Measurements from ENCODE around the gene TMEM273.

The TMEM273 gene

DNA sequence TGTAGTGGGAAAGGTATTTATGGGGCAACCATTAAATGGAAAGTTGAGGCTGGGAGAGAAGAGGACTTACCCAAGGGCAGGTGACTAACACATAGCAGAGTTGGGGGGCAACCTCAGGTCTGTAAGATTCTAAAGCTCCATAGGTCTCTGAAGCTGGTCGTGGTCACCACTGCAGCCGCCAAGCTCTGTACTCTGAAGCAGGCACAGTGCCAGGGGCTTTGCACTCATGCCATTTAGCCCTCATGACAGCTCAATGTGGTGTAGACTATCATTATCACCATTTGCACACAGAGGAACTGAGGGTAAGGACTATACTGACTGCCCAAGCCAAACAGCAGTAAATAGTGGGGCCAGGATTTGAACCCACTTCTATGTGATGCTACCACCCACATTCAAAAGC is 32.5 kb upstream of the TMEM273 start:
- Histone ChIP-seq H3K27ac (ENCODE audit: low read depth, low read length) (no peak overlapping the region), H3K36me3 (ENCODE audit: insufficient read depth, low read length) (no peaks in the 10 kb centered on the region), H3K4me3 (ENCODE audit: low read length) (no peak overlapping the region), H3K9me3 (ENCODE audit: insufficient read depth, low read depth, low read length) (no peaks in the 10 kb centered on the region), H3K27me3 (ENCODE audit: insufficient read depth, low read length) (no peaks in the 10 kb centered on the region), H3K9ac (ENCODE audit: low read depth, low read length) (no peak overlapping the region), H3K4me1 (ENCODE audit: insufficient read depth, low read length) (no peaks in the 10 kb centered on the region)
- 97% methylated on average over 2 of the region's 2 CpGs for WGBS

DNA sequence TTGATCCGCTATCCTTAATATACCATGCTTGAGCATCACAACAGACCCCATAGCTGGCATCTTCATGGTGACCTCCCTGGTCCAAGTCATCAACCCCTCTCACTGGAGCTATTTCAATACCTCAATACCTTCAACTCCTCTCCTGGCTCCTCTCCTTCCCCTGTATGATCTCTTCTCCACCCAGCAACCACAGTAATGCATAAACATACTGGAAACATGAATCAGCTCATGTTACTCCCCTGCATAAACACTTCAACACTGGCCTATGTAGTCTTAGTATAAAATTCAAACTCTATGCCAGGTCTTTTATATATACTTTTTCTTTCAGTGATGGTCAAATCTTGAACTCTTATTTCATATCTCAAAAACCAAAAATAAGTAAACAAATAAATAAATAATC is 31.8 kb upstream of the TMEM273 start:
- Histone ChIP-seq H3K27ac (ENCODE audit: low read depth, low read length) (no peak overlapping the region), H3K9me3 (ENCODE audit: insufficient read depth, low read depth, low read length) (no peaks in the 10 kb centered on the region), H3K36me3 (ENCODE audit: insufficient read depth, low read length) (no peaks in the 10 kb centered on the region), H3K4me1 (ENCODE audit: insufficient read depth, low read length) (no peaks in the 10 kb centered on the region), H3K9ac (ENCODE audit: low read depth, low read length) (no peak overlapping the region), H3K27me3 (ENCODE audit: insufficient read depth, low read length) (no peaks in the 10 kb centered on the region), H3K4me3 (ENCODE audit: low read length) (no peak overlapping the region)
- WGBS, result 94% methylated on average over 1 of the region's 1 CpG

DNA sequence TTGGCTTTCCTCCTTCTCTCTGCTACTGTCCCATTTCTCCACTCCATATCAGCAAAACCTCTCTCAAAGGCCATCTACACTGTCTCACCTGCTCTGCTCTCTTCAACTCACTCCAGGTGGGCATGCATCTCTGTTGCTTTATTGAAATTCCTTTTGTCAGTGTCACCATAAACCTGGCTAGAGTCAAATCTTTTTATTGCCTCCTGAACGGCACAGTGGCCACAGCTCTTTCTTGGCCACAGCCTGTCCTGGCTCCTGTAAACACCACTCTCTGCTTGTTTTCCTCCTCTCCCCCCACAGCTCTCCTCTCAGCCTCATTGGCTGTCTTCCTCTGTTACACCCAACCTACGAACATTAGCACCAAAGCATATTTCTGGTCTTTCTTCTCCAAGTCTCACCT is 31.1 kb upstream of the TMEM273 start:
- Histone ChIP-seq H3K36me3 (ENCODE audit: insufficient read depth, low read length) (no peaks in the 10 kb centered on the region), H3K4me3 (ENCODE audit: low read length) (no peak overlapping the region), H3K27ac (ENCODE audit: low read depth, low read length) (no peak overlapping the region), H3K9me3 (ENCODE audit: insufficient read depth, low read depth, low read length) (no peaks in the 10 kb centered on the region), H3K4me1 (ENCODE audit: insufficient read depth, low read length) (no peaks in the 10 kb centered on the region), H3K9ac (ENCODE audit: low read depth, low read length) (no peak overlapping the region), H3K27me3 (ENCODE audit: insufficient read depth, low read length) (no peaks in the 10 kb centered on the region)
- 82% methylated on average over 2 of the region's 2 CpGs for WGBS

DNA sequence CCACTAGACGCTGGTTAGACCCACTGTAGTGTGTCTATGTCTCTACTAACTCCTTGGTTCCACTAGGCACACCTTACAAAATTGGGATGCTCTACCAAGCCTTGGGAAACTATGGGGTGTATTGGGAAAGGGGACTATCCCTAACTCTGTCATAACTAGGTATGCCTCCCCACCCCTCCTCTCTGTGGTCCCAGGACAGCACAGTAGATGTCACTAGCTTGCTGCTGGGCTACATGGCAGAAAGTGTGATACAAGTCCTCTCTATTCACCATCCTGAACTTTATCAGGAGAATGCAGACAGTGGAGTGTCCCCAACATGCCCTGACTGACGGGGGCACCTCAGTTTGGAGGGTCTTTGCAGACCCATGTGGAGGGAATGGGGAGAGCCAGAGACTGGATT is 30.3 kb upstream of the TMEM273 start:
- no peak overlapping the region for H3K9ac ChIP-seq (ENCODE audit: low read depth, low read length)
- H3K4me1 ChIP-seq (ENCODE audit: insufficient read depth, low read length), result no peaks in the 10 kb centered on the region
- no peaks in the 10 kb centered on the region for H3K36me3 ChIP-seq (ENCODE audit: insufficient read depth, low read length)
- H3K9me3 ChIP-seq (ENCODE audit: insufficient read depth, low read depth, low read length), result no peaks in the 10 kb centered on the region
- no peak overlapping the region for H3K4me3 ChIP-seq (ENCODE audit: low read length)
- no peak overlapping the region for H3K27ac ChIP-seq (ENCODE audit: low read depth, low read length)
- H3K27me3 ChIP-seq (ENCODE audit: insufficient read depth, low read length), result no peaks in the 10 kb centered on the region
- 86% methylated on average over 2 of the region's 2 CpGs for WGBS

DNA sequence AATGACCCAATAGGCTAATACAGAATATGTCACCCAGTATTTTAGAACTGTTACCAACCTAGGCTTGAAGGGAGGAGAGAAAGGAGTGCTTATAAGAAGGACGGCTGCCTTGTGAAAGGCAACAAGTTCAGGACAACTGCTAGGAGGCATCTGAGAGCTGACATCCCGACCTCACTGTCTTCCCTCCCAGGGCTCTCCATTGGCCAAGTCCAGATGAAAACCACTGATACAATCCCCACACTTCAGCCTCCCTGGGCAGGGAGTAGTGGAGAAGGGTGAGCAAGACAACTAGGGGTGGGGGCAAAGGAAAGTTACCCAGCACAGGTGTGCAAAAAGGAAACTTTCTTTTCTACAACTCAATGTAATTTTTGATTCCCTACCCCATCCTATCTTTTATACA is 29.5 kb upstream of the TMEM273 start:
- Histone ChIP-seq H3K27me3 (ENCODE audit: insufficient read depth, low read length) (no peaks in the 10 kb centered on the region), H3K9me3 (ENCODE audit: insufficient read depth, low read depth, low read length) (no peaks in the 10 kb centered on the region), H3K4me1 (ENCODE audit: insufficient read depth, low read length) (no peaks in the 10 kb centered on the region), H3K4me3 (ENCODE audit: low read length) (no peak overlapping the region), H3K36me3 (ENCODE audit: insufficient read depth, low read length) (no peaks in the 10 kb centered on the region), H3K9ac (ENCODE audit: low read depth, low read length) (no peak overlapping the region), H3K27ac (ENCODE audit: low read depth, low read length) (no peak overlapping the region)
- WGBS, result 63% methylated on average over 2 of the region's 2 CpGs

DNA sequence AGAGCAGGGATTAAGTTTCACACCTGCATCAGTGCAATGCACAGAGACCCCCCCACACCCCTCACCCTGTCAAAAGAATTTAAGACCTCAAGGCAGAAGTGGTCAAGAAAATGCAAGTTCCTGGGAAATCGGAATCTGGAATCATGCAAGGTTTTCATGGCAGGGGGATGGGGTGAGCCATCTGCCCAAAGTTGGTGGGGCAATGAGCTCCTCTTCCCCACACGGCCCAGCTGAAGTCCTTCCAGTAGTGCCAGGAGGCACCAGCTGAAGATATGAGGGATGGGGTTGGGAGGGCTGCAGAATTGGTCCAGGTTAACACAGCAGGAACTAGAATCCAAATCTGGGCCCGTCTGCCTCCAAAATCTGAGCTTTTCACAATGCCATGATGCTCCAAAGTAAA is 25.0 kb upstream of the TMEM273 start:
- Histone ChIP-seq H3K27ac (ENCODE audit: low read depth, low read length) (no peak overlapping the region), H3K9ac (ENCODE audit: low read depth, low read length) (no peak overlapping the region), H3K4me1 (ENCODE audit: insufficient read depth, low read length) (no peaks in the 10 kb centered on the region), H3K27me3 (ENCODE audit: insufficient read depth, low read length) (no peaks in the 10 kb centered on the region), H3K36me3 (ENCODE audit: insufficient read depth, low read length) (no peaks in the 10 kb centered on the region), H3K4me3 (ENCODE audit: low read length) (no peak overlapping the region), H3K9me3 (ENCODE audit: insufficient read depth, low read depth, low read length) (no peaks in the 10 kb centered on the region)
- WGBS, result 87% methylated on average over 3 of the region's 3 CpGs

DNA sequence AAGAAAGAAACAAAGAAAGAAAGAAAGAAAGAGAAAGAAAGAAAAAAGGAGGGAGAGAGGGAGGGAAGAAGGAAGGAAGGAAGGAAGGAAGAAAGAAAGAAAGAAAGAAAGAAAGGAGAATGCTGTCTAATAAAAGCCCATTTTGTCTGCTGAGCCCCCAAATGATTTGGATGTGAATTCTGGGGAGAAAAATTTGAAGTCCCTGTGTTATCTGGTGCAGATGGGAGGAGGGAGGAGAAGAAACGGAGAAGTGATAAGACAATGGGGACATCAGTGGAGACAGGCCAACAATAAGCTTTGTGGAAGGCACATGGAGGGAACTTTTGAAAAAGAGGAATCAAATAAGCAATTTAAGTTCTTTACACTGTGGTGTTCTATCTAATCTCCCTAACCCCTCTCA is 24.6 kb upstream of the TMEM273 start:
- Histone ChIP-seq H3K9ac (ENCODE audit: low read depth, low read length) (no peak overlapping the region), H3K27ac (ENCODE audit: low read depth, low read length) (no peak overlapping the region), H3K9me3 (ENCODE audit: insufficient read depth, low read depth, low read length) (no peaks in the 10 kb centered on the region), H3K27me3 (ENCODE audit: insufficient read depth, low read length) (no peaks in the 10 kb centered on the region), H3K4me1 (ENCODE audit: insufficient read depth, low read length) (no peaks in the 10 kb centered on the region), H3K4me3 (ENCODE audit: low read length) (no peak overlapping the region), H3K36me3 (ENCODE audit: insufficient read depth, low read length) (no peaks in the 10 kb centered on the region)
- 54% methylated on average over 1 of the region's 1 CpG for WGBS

DNA sequence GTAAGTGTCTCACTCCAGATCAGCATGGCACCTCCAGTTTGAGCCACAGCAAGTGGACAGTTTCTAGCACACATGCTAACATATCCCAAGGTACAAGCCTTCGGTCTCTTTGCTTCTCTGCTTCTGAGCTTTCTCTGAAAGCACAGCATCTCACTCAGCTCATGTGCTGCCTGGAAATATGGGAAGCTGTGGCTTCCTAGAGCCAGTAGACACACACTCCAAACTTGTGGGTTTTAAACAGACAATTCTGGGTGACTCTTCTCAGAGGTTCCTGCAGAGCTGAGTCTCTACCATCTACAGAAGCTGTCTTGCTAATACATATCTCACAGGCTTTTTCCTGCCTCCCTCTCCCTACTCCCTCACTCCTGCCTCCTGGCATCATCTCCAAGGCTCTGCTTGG is 23.9 kb upstream of the TMEM273 start:
- no peaks in the 10 kb centered on the region for H3K27me3 ChIP-seq (ENCODE audit: insufficient read depth, low read length)
- no peak overlapping the region for H3K27ac ChIP-seq (ENCODE audit: low read depth, low read length)
- H3K4me3 ChIP-seq (ENCODE audit: low read length), result no peak overlapping the region
- no peaks in the 10 kb centered on the region for H3K9me3 ChIP-seq (ENCODE audit: insufficient read depth, low read depth, low read length)
- H3K36me3 ChIP-seq (ENCODE audit: insufficient read depth, low read length), result no peaks in the 10 kb centered on the region
- 93% methylated on average over 1 of the region's 1 CpG for WGBS
- no peak overlapping the region for H3K9ac ChIP-seq (ENCODE audit: low read depth, low read length)
- no peaks in the 10 kb centered on the region for H3K4me1 ChIP-seq (ENCODE audit: insufficient read depth, low read length)

DNA sequence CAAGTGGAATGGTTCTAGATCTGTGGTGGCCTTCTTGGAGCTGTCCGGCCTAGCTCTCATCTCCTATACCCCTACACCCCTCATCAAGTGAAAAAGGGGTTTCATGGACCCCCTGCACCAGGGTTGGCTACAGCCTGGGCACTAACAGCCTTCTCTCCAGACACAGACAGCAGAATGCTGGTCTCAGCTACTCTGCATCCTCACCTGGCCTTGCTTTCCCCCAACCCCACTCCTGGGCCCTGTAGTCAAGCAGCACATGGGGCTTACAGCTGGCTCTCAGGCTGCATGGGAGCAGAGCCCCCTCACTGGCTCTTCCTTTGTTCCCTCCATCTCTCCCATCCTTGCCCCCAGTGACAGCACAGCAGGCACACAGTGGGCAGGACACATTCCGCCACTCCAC is 20.8 kb upstream of the TMEM273 start:
- H3K36me3 ChIP-seq (ENCODE audit: insufficient read depth, low read length), result no peaks in the 10 kb centered on the region
- no peak overlapping the region for H3K4me3 ChIP-seq (ENCODE audit: low read length)
- peaks cover under 1% of the 10 kb centered on the region; the same call in 1 of the 2 replicates for H3K9me3 ChIP-seq (ENCODE audit: insufficient read depth, low read depth, low read length)
- no peak overlapping the region for H3K27ac ChIP-seq (ENCODE audit: low read depth, low read length)
- H3K4me1 ChIP-seq (ENCODE audit: insufficient read depth, low read length), result no peaks in the 10 kb centered on the region
- no peaks in the 10 kb centered on the region for H3K27me3 ChIP-seq (ENCODE audit: insufficient read depth, low read length)
- WGBS, result 91% methylated on average over 2 of the region's 2 CpGs
- H3K9ac ChIP-seq (ENCODE audit: low read depth, low read length), result no peak overlapping the region

DNA sequence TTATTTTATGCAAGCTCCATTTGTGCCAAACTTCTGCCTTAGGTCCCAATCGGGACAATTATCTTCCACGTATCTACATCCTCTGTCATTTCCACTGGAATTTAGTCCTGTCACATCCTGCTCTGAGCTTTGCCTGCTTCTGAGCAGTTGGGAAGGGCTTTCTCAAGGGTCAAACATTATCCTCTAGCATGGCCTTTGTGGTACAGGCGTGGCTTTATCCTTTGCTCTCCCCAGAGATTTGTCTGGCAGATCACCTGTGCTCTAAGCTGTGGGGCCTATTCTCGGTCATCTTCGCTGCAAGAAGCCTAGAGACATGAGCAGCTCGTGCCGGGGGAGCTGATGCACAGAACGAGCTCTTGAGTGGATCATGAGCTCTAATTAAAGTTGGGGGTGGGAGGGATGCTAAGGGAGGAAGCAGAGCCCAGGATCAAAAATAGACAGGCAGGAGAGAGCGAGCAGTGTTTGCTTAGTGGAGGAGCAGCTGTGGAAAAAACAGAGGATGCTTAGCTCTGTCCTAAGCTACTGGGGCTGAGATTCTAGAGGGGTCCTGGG is 19.8 kb upstream of the TMEM273 start:
- no peaks in the 10 kb centered on the region for H3K36me3 ChIP-seq (ENCODE audit: insufficient read depth, low read length)
- no peak overlapping the region for H3K9ac ChIP-seq (ENCODE audit: low read depth, low read length)
- peaks cover 3% of the 10 kb centered on the region; the same call in 1 of the 2 replicates for H3K9me3 ChIP-seq (ENCODE audit: insufficient read depth, low read depth, low read length)
- 93% methylated on average over 9 of the region's 9 CpGs for WGBS
- no peaks in the 10 kb centered on the region for H3K4me1 ChIP-seq (ENCODE audit: insufficient read depth, low read length)
- H3K27me3 ChIP-seq (ENCODE audit: insufficient read depth, low read length), result no peaks in the 10 kb centered on the region
- no peak overlapping the region for H3K27ac ChIP-seq (ENCODE audit: low read depth, low read length)
- no peak overlapping the region for H3K4me3 ChIP-seq (ENCODE audit: low read length)

DNA sequence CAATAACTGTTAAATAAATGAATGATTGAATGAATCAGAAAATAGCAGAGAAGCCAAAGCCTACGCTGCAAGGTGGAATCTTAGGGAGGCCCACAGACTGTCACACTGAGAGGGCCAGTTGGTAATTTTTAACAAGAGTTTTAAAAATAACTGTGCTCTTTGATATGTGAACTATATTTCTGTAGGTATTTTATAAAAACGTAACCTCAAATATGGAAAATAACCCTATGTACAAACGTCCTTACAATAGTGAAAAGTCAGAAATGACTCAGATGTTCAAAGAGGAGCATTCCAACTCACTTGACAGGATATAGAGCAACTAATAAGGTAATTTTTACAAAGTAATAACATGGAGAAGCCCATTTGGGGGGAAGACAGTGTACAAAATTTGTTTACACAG is 18.9 kb upstream of the TMEM273 start:
- Histone ChIP-seq H3K4me3 (ENCODE audit: low read length) (no peak overlapping the region), H3K27me3 (ENCODE audit: insufficient read depth, low read length) (no peaks in the 10 kb centered on the region), H3K9me3 (ENCODE audit: insufficient read depth, low read depth, low read length) (peaks cover 3% of the 10 kb centered on the region; the same call in 1 of the 2 replicates), H3K4me1 (ENCODE audit: insufficient read depth, low read length) (no peaks in the 10 kb centered on the region), H3K36me3 (ENCODE audit: insufficient read depth, low read length) (no peaks in the 10 kb centered on the region), H3K9ac (ENCODE audit: low read depth, low read length) (no peak overlapping the region), H3K27ac (ENCODE audit: low read depth, low read length) (no peak overlapping the region)
- 96% methylated on average over 1 of the region's 3 CpGs for WGBS

DNA sequence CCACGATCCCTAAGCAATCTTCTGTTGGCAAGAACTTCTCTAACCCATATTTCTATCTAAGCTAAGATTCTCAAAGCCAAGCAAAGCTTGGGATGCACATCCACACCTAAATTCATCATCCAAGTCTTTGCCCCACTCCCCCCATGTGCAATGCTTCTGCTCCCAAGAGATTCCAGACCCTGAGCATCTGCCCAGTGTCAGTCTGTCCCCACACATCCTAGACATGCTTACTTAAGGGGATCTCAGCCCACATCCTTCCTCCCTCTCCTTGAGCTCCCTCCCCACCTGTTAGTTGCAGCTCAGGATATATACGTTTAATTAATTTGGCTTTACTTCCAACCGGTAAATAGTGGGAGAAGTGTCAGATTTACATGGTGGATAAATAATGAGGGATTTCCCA is 17.0 kb upstream of the TMEM273 start:
- no peak overlapping the region for H3K9ac ChIP-seq (ENCODE audit: low read depth, low read length)
- no peaks in the 10 kb centered on the region for H3K27me3 ChIP-seq (ENCODE audit: insufficient read depth, low read length)
- no peaks in the 10 kb centered on the region for H3K4me1 ChIP-seq (ENCODE audit: insufficient read depth, low read length)
- WGBS, result 83% methylated on average over 3 of the region's 3 CpGs
- no peak overlapping the region for H3K4me3 ChIP-seq (ENCODE audit: low read length)
- H3K9me3 ChIP-seq (ENCODE audit: insufficient read depth, low read depth, low read length), result peaks cover 3% of the 10 kb centered on the region; the same call in 1 of the 2 replicates
- H3K27ac ChIP-seq (ENCODE audit: low read depth, low read length), result no peak overlapping the region
- H3K36me3 ChIP-seq (ENCODE audit: insufficient read depth, low read length), result no peaks in the 10 kb centered on the region

Measured in HUES64 (cell line).